Raji (cell line): ENCODE results near the gene GPR173.

Experiments used
- POLR2A ChIP-seq: IDR thresholded peaks from 2 replicates; pipeline ENCODE4 v1.6.1; 2011; ENCODE audit warnings: low read depth, low read length, control low read depth; ENCODE audit not compliant: insufficient read depth

GPR173 gene, protein sequence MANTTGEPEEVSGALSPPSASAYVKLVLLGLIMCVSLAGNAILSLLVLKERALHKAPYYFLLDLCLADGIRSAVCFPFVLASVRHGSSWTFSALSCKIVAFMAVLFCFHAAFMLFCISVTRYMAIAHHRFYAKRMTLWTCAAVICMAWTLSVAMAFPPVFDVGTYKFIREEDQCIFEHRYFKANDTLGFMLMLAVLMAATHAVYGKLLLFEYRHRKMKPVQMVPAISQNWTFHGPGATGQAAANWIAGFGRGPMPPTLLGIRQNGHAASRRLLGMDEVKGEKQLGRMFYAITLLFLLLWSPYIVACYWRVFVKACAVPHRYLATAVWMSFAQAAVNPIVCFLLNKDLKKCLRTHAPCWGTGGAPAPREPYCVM

DNA sequence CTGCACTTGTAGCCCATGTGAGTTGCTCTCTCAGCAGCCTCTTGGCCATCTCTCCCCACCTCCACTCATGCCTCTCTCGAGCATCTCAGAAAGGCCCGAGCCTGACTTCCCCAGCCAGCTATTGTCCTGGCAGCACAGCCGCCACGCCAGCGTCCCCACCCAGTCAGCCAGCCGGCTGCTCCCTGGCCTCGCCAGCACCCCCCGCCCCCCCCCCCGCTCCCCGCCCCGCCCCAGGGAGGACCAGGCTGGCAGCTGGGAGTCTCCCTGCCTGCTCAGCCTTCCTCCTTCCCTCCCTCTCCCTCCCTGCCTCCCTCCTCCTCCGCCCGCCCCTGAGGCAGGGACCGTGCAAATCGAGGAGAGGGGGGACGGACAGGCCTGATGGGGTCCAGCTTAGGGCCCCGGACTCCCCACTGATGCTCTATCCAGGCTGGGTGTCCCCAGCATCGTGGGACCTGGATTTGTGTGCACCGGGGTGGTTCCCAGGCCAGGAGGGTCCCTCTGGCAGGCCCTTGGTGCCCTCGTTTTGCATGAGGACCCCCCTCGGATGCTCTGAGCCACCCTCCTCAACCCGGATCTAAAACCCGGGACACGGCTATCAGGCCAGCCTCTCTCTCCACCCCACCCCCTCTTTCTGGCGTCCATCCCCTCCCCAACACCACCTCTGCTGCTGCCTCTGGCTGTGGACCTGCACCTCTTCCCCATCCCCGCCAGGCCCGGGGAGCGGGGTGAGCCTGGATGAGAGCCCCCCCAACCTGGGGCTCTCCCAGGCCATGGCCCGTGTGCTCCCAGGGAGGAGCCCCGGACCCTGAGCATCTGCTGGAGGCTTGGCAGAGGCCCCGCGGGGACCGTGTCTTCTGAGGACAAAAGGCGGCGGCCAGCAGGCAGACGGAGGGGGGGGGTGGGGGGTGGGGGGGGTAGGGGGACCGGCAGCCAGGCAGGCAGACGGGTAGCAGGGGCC, at the start of gene GPR173:
TSS of gene GPR173 (plus strand) at position 621 of the 958 bp plus-strand sequence. CDS start 27,833 bp downstream, outside the sequence.
- TF ChIP-seq POLR2A = no peak

DNA sequence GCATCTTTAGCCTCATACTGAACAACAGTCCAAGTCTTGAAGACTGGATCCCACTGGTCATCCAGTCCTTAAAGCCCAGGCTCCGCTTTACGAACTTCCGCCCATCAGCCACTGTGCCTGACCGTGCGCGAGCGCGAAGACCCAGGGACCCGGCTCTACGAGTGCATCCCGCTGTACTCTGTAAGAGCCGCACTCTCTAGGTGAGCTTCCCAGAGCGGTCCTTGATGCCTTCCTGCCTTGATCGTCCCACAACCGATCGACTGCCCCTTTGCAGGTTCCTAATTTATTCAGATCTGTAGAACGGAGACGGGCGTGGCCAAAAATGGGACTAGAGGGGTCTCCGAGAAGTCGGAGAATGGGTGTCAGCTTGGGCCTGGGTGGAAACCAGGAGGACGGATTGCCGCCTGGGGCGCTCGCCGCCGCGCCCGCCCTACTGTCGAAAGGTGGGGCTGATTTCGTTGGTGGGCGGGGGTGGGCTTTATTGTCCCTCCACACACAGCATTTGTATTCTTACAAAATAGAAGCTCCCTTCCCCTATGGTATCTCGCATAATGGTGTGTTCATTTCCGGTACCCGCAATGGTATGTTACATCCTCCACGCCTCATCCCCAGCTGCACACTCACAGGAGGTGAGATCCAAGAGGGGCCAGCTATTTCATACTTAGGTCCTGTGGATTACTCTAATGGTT, 48.0 kb upstream of the GPR173 start:
- no peak for TF ChIP-seq POLR2A

DNA sequence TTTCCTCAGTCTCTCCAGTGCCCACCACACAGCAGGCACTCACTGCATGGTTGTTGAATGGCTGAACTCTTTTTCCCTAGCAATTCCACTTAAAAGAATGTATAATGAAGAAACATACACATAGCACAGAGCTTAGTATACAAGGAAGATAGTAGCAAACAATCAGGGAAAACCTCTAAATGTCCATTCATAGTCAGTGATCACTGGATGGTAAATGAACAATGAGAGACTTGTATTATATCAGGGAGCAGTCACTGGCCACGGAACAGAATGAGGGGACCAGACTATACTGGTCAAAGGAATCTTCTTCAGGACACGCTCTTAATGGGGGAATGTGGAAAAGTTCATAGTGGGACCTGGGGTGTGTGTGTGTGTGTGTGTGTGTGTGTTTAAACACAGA, 46.6 kb upstream of the GPR173 start:
- TF ChIP-seq POLR2A = no peak

DNA sequence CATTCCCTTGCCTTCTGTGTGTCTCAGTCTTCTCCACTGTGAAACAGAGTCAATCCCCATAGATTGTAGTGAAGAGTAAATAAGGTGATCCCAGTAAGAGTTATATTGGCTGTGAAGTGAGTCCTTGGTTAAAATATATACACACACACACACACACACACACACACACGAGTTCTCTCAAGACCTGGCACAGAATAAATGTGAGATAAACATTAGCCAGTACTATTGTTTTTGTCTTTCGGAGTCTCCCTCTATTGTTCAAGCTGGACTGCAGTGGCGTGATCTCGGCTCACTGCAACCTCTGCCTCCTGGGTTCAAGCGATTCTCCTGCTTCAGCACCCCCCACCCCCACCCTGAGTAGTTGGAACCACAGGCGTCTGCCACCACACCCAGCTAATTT, 45.5 kb upstream of the GPR173 start:
- TF ChIP-seq POLR2A = no peak

DNA sequence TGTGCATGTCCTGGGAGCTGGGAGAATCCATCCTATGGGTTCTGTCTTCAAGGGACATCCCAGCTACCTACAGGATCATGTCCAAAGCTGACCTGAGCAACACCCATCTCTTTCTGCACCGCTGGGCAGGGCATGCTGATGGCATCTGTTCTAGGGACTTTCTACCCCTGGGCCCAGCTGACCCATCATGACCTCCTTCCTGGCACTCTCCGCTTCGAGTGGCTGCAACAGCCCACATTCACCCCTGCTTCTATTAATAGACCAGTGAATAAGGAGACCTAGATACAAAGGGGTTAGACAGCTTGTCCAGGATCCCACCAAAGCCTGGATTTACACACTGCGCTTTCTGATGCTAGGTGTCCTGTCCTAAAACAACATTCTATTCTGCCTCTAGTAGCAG, 44.6 kb upstream of the GPR173 start:
- TF ChIP-seq POLR2A = no peak

DNA sequence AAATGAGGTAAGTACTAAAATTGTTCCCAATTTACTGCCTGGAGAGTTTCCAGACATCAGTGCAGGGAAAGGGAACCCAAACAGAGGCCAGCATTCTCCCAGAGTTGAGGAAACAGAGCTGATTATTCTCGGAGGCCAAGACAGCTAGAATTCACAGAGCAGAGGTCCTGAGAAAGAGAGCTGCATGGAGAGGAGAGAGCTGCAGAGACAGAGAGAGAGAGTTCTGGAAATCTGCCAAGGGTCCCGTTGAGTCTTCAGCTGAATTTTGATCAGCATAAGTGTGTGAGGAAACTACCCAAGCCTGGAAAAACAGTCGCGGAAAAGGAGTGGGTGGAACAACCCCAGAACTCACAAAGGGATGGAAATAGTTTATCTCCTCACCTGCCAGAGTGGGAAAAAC, 43.8 kb upstream of the GPR173 start:
- TF ChIP-seq POLR2A = no peak

DNA sequence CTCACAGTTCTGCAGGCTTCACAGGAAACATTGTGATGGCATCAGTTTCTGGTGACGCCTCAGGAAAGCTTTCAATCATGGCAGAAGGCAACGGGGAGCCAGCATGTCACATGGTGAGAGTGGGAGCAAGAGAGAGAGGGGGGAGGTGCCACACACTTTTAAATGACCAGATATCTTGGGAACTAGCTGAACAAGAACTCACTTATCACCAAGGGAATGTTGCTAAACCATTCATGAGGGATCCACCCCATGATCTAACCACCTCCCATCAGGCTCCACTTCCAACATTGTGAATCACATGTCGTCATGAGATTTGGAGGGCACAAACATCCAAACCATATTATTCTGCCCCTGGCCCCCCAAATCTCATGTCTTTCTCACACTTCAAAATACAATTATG, 43.3 kb upstream of the GPR173 start:
- TF ChIP-seq POLR2A = no peak

DNA sequence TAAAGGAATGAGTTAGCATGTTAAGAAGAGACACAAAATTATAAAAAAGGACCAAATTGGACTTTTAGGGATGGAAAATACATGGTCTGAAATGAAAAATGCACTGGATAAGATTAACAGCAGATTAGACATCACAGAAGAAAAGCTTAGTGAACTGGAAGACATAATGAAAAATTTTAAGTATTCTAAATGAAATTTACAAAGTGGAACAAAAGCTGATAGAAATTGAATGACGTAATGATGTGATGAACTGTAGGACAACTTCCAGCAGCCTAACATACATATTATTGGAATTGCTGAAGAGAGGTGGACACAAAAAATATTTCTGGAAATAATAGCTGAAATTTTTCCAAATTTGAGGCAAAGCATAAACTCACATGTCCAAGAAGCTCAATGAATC, 39.6 kb upstream of the GPR173 start:
- no peak for TF ChIP-seq POLR2A

DNA sequence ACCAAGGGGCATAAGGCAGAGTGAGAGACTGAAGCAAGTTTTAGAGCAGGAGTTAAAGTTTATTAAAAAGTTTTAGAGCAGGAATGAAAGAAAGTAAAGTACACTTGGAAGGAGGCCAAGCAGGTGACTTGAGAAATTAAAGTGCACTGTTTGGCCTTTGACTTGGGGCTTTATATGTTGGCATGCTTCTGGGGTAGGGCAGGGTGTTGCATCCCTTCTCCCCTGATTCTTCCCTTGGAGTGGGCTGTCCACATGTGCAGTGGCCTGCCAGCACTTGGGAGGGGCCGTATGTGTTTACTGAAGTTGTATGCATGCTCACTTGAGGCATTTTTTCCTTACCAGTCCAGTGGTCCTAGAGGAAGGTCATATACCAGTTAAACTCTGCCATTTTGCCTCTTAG, 35.3 kb upstream of the GPR173 start:
- TF ChIP-seq POLR2A = no peak

DNA sequence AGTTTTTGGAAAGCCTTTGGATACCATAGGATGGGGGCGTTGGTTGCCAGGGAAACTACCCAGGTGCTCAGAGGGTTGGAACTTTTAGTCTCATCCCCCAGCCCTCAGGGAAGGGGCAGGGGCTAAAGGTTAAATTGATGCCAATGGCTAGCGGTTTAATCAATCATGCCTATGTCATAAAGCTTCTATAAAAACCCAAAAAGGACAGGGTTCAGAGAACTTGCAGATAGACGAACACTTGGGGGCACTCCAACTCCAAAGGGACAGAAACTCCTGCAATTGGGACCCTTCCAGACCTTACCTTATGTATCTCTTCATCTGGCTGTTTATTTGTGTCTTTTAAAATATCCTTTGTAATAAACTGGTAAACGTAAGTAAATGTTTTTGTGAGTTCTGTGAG, 30.0 kb upstream of the GPR173 start:
- TF ChIP-seq POLR2A = no peak

DNA sequence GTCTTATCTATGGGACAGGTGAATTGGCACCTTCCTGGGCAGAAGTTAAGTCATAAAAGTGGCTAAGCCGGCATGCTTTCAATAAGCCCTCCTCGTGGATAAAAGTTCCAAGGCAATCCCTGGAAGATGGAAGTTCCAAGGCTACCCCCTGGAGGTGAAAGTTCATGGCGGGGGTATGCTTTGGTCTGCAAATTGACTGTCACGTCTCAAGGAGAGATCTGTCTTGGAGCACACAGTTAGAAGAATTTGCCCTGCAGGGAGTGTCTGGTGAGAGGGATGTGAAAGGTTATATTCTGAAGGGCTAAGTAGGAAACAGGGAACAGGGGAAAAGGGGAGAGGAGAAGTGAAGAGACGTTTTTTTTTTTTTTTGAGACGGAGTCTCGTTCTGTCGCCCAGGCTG, 26.2 kb upstream of the GPR173 start:
- no peak for TF ChIP-seq POLR2A

DNA sequence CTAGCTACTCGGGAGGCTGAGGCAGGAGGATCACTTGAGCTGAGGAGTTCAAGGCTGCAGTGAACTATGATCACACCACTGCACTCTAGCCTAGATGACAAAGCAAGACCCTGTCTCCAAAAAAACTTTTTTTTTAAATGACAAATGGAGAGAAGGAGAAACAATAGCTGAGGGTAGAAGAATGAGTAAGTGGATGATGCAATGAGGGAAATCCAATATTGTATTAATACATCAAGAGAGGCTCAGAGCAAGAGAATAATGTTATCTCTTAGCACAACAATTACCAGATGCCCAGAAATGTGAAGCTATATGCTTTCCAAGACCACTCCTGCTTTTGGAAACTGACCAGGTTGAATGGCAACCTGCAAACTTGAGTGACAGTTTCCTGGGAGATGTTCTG, 19.9 kb upstream of the GPR173 start:
- TF ChIP-seq POLR2A = no peak

DNA sequence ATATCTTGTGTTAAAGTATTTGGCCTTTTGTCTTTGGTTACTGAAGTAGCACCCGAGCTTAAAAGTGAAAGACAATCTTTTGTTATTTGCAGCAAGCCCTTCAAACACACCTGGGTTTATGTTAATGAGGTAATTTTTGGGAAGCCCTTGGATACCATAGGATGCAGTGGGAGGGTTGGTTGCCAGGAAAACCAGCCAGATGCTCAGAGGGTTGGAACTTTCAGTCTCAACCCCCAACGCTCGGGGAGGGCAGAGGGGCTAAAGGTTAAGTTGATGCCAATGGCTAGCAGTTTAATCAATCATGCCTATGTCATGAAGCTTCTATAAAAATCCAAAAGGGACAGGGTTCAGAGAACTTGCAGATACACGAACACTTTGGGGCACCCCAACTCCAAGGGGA, 17.2 kb upstream of the GPR173 start:
- no peak for TF ChIP-seq POLR2A

DNA sequence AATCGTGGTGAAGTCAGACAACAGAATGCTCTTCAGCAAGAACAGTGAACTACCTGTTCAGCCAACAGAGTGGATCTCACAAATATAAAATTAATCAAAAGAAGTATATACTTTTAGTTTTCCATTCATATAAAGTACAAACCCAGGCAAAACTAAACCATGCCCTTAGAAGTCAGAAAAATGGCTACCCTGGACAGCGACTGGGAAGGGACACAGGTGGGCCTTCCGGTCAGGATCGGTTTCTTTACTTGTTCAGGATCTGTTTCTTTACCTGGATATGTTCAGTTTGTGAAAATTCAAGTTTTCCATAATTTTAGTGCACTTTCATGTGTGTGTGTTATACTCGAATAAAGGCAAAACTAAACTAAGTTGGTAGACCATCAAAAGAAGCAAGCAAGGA, 12.4 kb upstream of the GPR173 start:
- no peak for TF ChIP-seq POLR2A

DNA sequence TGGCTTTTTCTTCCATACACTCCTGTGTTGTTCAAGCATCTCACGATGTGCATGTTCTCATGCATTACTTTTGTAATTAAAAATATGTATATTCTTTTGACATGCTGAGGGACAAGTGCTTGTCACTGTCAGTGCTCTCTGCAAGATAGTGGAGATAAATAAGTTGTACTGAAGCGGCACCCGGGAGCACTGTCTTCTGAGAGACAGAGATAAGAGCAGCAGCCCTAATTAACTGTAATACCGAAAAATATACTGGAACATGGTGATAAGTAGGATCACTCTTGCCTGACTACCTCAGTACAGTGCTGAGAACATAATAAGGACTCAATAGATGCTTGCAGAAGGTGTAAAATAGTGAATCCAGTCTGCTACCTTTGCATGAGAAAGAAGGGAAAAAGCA, 9.4 kb upstream of the GPR173 start:
- no peak for TF ChIP-seq POLR2A
